Endothelial cell of umbilical vein (primary cell): ENCODE data around the gene STK24. TPM values are rescaled to one million over a fixed set of nuclear protein-coding genes. Genes with fewer than 3 reads are reported as not detected.

ENCODE experiments used
- BruUV-seq: library from RNA; stranded (reverse); fragments of 400-500 nt; replicated peaks from 2 replicates; lab custom pipeline; 2021; lab: Mats Ljungman, UMichigan
- CTCF ChIA-PET: fragments of 300-600, 350-600 bp; sonication (Branson Sonifier 250); formaldehyde crosslinking; loops from one replicate; lab custom pipeline; 2021; ENCODE audit warnings: antibody characterized with exemption, inconsistent platforms; lab: Charles Lee
- POLR2A ChIA-PET: fragments of 300-600, 350-600 bp; sonication (Branson Sonifier 250); formaldehyde crosslinking; loops from one replicate; lab custom pipeline; 2021; ENCODE audit warnings: antibody characterized with exemption, inconsistent platforms; lab: Charles Lee
- DNase-seq: peaks from one replicate; pipeline ENCODE4 v3.0.0-alpha.2; 2011; ENCODE audit warnings: low read depth, low spot score
- FAIRE-seq: peaks from 2 replicates; lab custom pipeline; 2011; peaks lifted over from hg19 to GRCh38; lab: Jason Lieb, UNC
- H2AFZ ChIP-seq: 2 replicates; pipeline ENCODE4 v1.6.0; 2012; ENCODE audit warnings: low read depth, low read length, control low read depth, inconsistent platforms
- H3K27ac ChIP-seq: 2 replicates; pipeline ENCODE4 v1.5.1; 2011; ENCODE audit warnings: low read depth, mild to moderate bottlenecking, control low read depth, low read length, moderate library complexity; ENCODE audit not compliant: insufficient read depth
- H3K27me3 ChIP-seq, 2 experiments: 2 replicates each; pipeline versions ENCODE4 v1.6.0 to v1.6.1; 2011; ENCODE audit warnings: low read length in 2 of 2, mixed read lengths in 1 of 2; ENCODE audit not compliant: control insufficient read depth in 2 of 2, insufficient read depth in 2 of 2
- H3K36me3 ChIP-seq, 2 experiments: 2 replicates in 1 of 2; 3 replicates in 1 of 2; pipeline ENCODE4 v1.5.1; 2011; ENCODE audit warnings: low read length in 2 of 2, mild to moderate bottlenecking in 1 of 2, moderate library complexity in 1 of 2; ENCODE audit not compliant: control insufficient read depth in 2 of 2, insufficient read depth in 2 of 2; ENCODE audit errors: extremely low read depth in 1 of 2
- H3K4me1 ChIP-seq: 3 replicates; pipeline ENCODE4 v1.5.1; 2011; ENCODE audit warnings: mild to moderate bottlenecking, low read length; ENCODE audit not compliant: control insufficient read depth, insufficient read depth; ENCODE audit errors: extremely low read depth
- H3K4me2 ChIP-seq: 2 replicates; pipeline ENCODE4 v1.6.1; 2011; ENCODE audit warnings: low read length, control low read depth, mixed read lengths; ENCODE audit not compliant: insufficient read depth
- H3K4me3 ChIP-seq, 3 experiments: fragments of 200-600 bp in 1 of 3; sonication (generic), shearing (Covaris generic) in 1 of 3; replicated peaks in 1 of 3; 2 replicates each; pipeline ENCODE4 v1.5.1; 2011 to 2016; ENCODE audit warnings: control low read depth in 3 of 3, low read length in 3 of 3, mild to moderate bottlenecking in 2 of 3, inconsistent platforms in 1 of 3, low read depth in 1 of 3, moderate library complexity in 1 of 3; ENCODE audit not compliant: insufficient read depth in 1 of 3
- H3K79me2 ChIP-seq: 2 replicates; pipeline ENCODE4 v1.6.0; 2012; ENCODE audit warnings: low read length, inconsistent platforms; ENCODE audit not compliant: control insufficient read depth, insufficient read depth
- H3K9ac ChIP-seq: replicated peaks from 2 replicates; pipeline ENCODE3; 2011; ENCODE audit warnings: low read length, control low read depth; ENCODE audit not compliant: insufficient read depth; ENCODE audit errors: extremely low read depth
- H3K9me1 ChIP-seq: replicated peaks from 3 replicates; pipeline ENCODE4 v1.6.0; 2011; ENCODE audit warnings: mild to moderate bottlenecking, low read length; ENCODE audit not compliant: control insufficient read depth, insufficient read depth; ENCODE audit errors: extremely low read depth
- H3K9me3 ChIP-seq: replicated peaks from 2 replicates; pipeline ENCODE4 v1.5.1; 2012; ENCODE audit warnings: low read length, inconsistent platforms; ENCODE audit not compliant: control insufficient read depth, insufficient read depth
- H4K20me1 ChIP-seq: replicated peaks from 2 replicates; pipeline ENCODE3; 2011; ENCODE audit warnings: mild to moderate bottlenecking, low read length; ENCODE audit not compliant: control insufficient read depth, insufficient read depth; ENCODE audit errors: extremely low read depth
- EZH2 ChIP-seq: IDR thresholded peaks from 2 replicates; pipeline ENCODE4 v1.6.1; 2012; ENCODE audit warnings: borderline replicate concordance, low read depth, mild to moderate bottlenecking, moderate library complexity, low read length, inconsistent platforms; ENCODE audit not compliant: severe bottlenecking
- FOS ChIP-seq: IDR thresholded peaks from 2 replicates; pipeline ENCODE4 v1.6.1; 2011; ENCODE audit warnings: mild to moderate bottlenecking, low read length, moderate library complexity, borderline replicate concordance; ENCODE audit not compliant: insufficient read depth
- GATA2 ChIP-seq: IDR thresholded peaks from 2 replicates; pipeline ENCODE4 v1.7.0; 2011; ENCODE audit warnings: low read depth, mild to moderate bottlenecking, moderate library complexity, mixed read lengths, low read length; ENCODE audit not compliant: insufficient read length, insufficient read depth
- JUN ChIP-seq: IDR thresholded peaks from 2 replicates; pipeline ENCODE4 v1.6.1; 2011; ENCODE audit warnings: borderline replicate concordance, low read depth; ENCODE audit not compliant: insufficient read length, insufficient read depth
- MYC ChIP-seq: IDR thresholded peaks from one replicate; pipeline ENCODE4 v1.6.1; 2011; ENCODE audit warnings: mild to moderate bottlenecking, low read depth, low read length
- POLR2A ChIP-seq: IDR thresholded peaks from 2 replicates; pipeline ENCODE4 v1.6.1; 2012; ENCODE audit warnings: low read depth, mild to moderate bottlenecking, control low read depth, low read length
- POLR2AphosphoS5 ChIP-seq: IDR thresholded peaks from 2 replicates; pipeline ENCODE4 v1.6.1; 2012; ENCODE audit warnings: low read depth, mild to moderate bottlenecking, control low read depth, low read length, moderate library complexity; ENCODE audit not compliant: insufficient read depth
- dilution Hi-C: fragments of 300-500 bp; cut with MboI; formaldehyde crosslinking; loops from one replicate; pipeline ENCODE4 v1.15.0; 2019; ENCODE audit warnings: low sequenced_read_pairs; ENCODE audit not compliant: extremely low pct_ligation_motif_present
- intact Hi-C: fragments of 100-400 bp; cut with micrococcal nuclease; formaldehyde crosslinking; loops from one replicate; pipeline ENCODE4 v1.10.0; 2022
- polyA plus RNA-seq, 4 experiments: library from polyadenylated mRNA; depleted of rRNA in 3 of 4; stranded (reverse) in 3 of 4; unstranded in 1 of 4; fragments of >200 nt; gene quantifications; 2 replicates each; pipeline versions ENCODE4 v1.2.1 to v1.2.3, GENCODE V29; 2011 to 2012; ENCODE audit warnings: missing spikeins in 1 of 4
- total RNA-seq: library from RNA; stranded (reverse); gene quantifications from 2 replicates; pipeline ENCODE4 v1.2.3, GENCODE V29; 2021
- TF ChIP-seq, protein P1 (sequence below), 2 donors: IDR thresholded peaks; 1 replicate in 1 of 2; 2 replicates in 1 of 2; pipeline ENCODE4 v1.5.1; 2011; ENCODE audit warnings: low read length in 2 of 2, mild to moderate bottlenecking in 2 of 2, moderate library complexity in 2 of 2, control low read depth in 1 of 2, inconsistent platforms in 1 of 2, low read depth in 1 of 2; ENCODE audit not compliant: insufficient read depth in 1 of 2; ENCODE audit errors: extremely low read depth in 1 of 2
- TF ChIP-seq, protein P2 (sequence below): IDR thresholded peaks from 2 replicates; pipeline ENCODE4 v1.6.1; 2011; ENCODE audit not compliant: insufficient read depth, insufficient read length

The STK24 gene
- total and polyA plus RNA-seq, 2 donors (not counting 3 experiments of a cell fraction or from before 2014, with no cell fraction given): 43.3 to 100 TPM

DNA sequence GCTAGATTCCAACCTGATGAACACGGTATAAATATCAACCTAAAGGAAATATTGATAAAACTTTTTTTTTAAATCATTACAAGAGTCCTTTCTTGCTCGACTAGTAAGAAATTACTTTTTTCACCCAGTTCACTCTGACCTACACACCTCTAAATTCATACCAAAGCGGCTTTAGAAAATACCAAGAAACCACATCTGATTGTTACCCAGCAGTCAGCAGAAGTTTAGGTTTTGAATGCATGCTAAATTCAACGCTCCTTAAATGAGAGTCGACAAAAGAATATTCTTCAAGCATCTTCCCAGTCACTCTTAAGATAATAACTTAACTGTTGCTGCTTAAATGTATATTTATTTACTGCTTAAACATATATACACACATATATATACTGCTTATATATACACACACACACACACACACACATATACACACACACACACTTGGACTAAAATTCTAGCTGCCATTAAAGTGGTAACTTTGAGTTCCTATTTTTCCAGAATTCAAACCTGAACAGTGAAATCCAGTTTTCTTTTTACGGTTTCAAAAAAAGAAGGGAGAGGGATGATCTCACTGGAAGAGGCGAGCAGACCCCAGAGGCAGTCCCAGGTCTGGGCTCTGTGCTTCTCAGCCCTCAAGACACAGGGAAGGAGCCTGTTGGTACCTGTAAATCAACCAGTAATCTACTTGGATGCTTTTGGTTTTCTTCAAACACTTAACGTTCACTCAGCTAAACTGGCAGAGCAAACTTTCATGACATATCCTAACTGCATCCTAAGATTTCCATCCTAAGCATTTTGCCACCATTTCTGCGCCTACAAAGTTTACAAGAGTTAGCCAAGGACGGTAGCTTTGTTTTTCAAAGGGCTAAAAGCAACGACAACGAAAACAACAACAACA is 1.7 kb downstream of the STK24 start:
- no peaks in the 10 kb centered on the region for H4K20me1 ChIP-seq
- no peak for TF ChIP-seq GATA2
- TF ChIP-seq POLR2AphosphoS5: no peak
- no peak for TF ChIP-seq POLR2A
- TF ChIP-seq MYC: no peak
- TF ChIP-seq, protein P1, sequence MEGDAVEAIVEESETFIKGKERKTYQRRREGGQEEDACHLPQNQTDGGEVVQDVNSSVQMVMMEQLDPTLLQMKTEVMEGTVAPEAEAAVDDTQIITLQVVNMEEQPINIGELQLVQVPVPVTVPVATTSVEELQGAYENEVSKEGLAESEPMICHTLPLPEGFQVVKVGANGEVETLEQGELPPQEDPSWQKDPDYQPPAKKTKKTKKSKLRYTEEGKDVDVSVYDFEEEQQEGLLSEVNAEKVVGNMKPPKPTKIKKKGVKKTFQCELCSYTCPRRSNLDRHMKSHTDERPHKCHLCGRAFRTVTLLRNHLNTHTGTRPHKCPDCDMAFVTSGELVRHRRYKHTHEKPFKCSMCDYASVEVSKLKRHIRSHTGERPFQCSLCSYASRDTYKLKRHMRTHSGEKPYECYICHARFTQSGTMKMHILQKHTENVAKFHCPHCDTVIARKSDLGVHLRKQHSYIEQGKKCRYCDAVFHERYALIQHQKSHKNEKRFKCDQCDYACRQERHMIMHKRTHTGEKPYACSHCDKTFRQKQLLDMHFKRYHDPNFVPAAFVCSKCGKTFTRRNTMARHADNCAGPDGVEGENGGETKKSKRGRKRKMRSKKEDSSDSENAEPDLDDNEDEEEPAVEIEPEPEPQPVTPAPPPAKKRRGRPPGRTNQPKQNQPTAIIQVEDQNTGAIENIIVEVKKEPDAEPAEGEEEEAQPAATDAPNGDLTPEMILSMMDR (IDR thresholded peaks at IDR 0.05; ENCODE audit: extremely low read depth in 1 of 2, insufficient read depth in 1 of 2, low read depth in 1 of 2, low read length in 2 of 2): no peak
- no peak for TF ChIP-seq JUN
- TF ChIP-seq EZH2: no peak
- TF ChIP-seq, protein P2, sequence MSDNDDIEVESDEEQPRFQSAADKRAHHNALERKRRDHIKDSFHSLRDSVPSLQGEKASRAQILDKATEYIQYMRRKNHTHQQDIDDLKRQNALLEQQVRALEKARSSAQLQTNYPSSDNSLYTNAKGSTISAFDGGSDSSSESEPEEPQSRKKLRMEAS: no peak
- TF ChIP-seq FOS: no peak
- peaks cover 38% of the 10 kb centered on the region for H3K4me1 ChIP-seq
- ChIA-PET POLR2A (interaction anchor here (0.9 kb wide), 1 partner anchor 66 kb away, joined by 3 read pairs; no protein-coding TSS in a partner anchor), CTCF (interaction anchor here (1.0 to 1.7 kb wide), 3 partner anchors 9 to 91 kb away, joined by 4 to 5 read pairs (median 4); no protein-coding TSS in a partner anchor)
- FAIRE-seq (peak; percentile 33), DNase-seq (peak; percentile 59)
- no peaks in the 10 kb centered on the region for H3K9me3 ChIP-seq
- H2AFZ ChIP-seq: no peak overlapping the region
- H3K27me3 ChIP-seq: no peaks in the 10 kb centered on the region
- BruUV-seq: TSS peak; percentile 37
- H3K9ac ChIP-seq: peak overlapping the region; percentile 91
- H3K4me3 ChIP-seq: peak overlapping the region; percentile 84 to 98 (median 98)
- H3K79me2 ChIP-seq: peaks cover 63% of the 10 kb centered on the region
- H3K9me1 ChIP-seq: no peaks in the 10 kb centered on the region
- H3K36me3 ChIP-seq: no peaks in the 10 kb centered on the region
- dilution Hi-C loops (no loop called here), intact Hi-C loops (loop anchor here (1.0 to 5.0 kb wide), 3 partner anchors 66 to 130 kb away; no protein-coding TSS in a partner anchor)
- peak overlapping the region; percentile 88 for H3K4me2 ChIP-seq
- peak overlapping the region; percentile 71 for H3K27ac ChIP-seq
